Caco-2 (cell line): ENCODE results near the gene PPP4R3B. TPM values are rescaled to one million over a fixed set of nuclear protein-coding genes. Genes with fewer than 3 reads are reported as not detected.

Source experiments
- BruUV-seq: library from RNA; stranded (reverse); fragments of 400-500 nt; replicated peaks from 2 replicates; lab custom pipeline; 2021; lab: Mats Ljungman, UMichigan
- CTCF ChIA-PET: fragments of 300-600 bp; sonication (Branson Sonifier 250); formaldehyde crosslinking; loops from one replicate; lab custom pipeline; 2022; ENCODE audit warnings: antibody characterized with exemption; lab: Charles Lee
- POLR2A ChIA-PET: fragments of 300-600 bp; sonication (Branson Sonifier 250); formaldehyde crosslinking; loops from one replicate; lab custom pipeline; 2022; ENCODE audit warnings: antibody characterized with exemption; lab: Charles Lee
- DNase-seq, 2 experiments: peaks; one replicate each; pipeline versions ENCODE4 v3.0.0 to v3.0.0-alpha.2; 2020 to 2022
- H3K27me3 ChIP-seq: replicated peaks from 2 replicates; pipeline ENCODE4 v1.6.0; 2011; ENCODE audit warnings: low read length; ENCODE audit not compliant: control insufficient read depth, insufficient read depth
- H3K36me3 ChIP-seq: 2 replicates; pipeline ENCODE4 v1.5.1; 2011; ENCODE audit warnings: low read length; ENCODE audit not compliant: control insufficient read depth, insufficient read depth
- H3K4me1 ChIP-seq: fragments of 250-450 bp; sonication (Bioruptor Pico); 2 replicates; pipeline ENCODE4 v1.5.1; 2020; ENCODE audit warnings: mild to moderate bottlenecking
- H3K4me3 ChIP-seq: 2 replicates; pipeline ENCODE4 v1.5.1; 2011; ENCODE audit warnings: low read depth, mild to moderate bottlenecking, control low read depth, low read length
- H3K9me3 ChIP-seq: fragments of 250-450 bp; sonication (Bioruptor Pico); 2 replicates; pipeline ENCODE4 v1.5.1; 2020; ENCODE audit warnings: mild to moderate bottlenecking, moderate library complexity
- H3K27ac Mint-ChIP-seq: one replicate; pipeline ENCODE4 v1.8.0; 2022; ENCODE audit warnings: mixed read lengths; ENCODE audit not compliant: unreplicated experiment
- H3K27me3 Mint-ChIP-seq: one replicate; pipeline ENCODE4 v1.8.0; 2022; ENCODE audit warnings: mixed read lengths; ENCODE audit not compliant: insufficient read depth, unreplicated experiment
- H3K36me3 Mint-ChIP-seq: one replicate; pipeline ENCODE4 v1.8.0; 2022; ENCODE audit warnings: mild to moderate bottlenecking, mixed read lengths; ENCODE audit not compliant: insufficient read depth, unreplicated experiment
- H3K4me1 Mint-ChIP-seq: one replicate; pipeline ENCODE4 v1.8.0; 2022; ENCODE audit warnings: low read depth, mixed read lengths; ENCODE audit not compliant: unreplicated experiment
- H3K4me3 Mint-ChIP-seq: one replicate; pipeline ENCODE4 v1.8.0; 2022; ENCODE audit warnings: mild to moderate bottlenecking, moderate library complexity, mixed read lengths; ENCODE audit not compliant: unreplicated experiment
- H3K9me3 Mint-ChIP-seq: one replicate; pipeline ENCODE4 v1.8.0; 2022; ENCODE audit warnings: mixed read lengths; ENCODE audit not compliant: unreplicated experiment
- CTCF ChIP-seq, 2 experiments: fragments of 200-600 bp in 1 of 2; IDR thresholded peaks; 1 replicate in 1 of 2; 2 replicates in 1 of 2; pipeline versions ENCODE4 v1.5.1 to v1.8.0; 2011 to 2022; ENCODE audit warnings: antibody characterized with exemption in 1 of 2, control low read depth in 1 of 2, inconsistent platforms in 1 of 2, low read depth in 1 of 2, low read length in 1 of 2, mild to moderate bottlenecking in 1 of 2, moderate library complexity in 1 of 2; ENCODE audit not compliant: insufficient read depth in 1 of 2, severe bottlenecking in 1 of 2, unreplicated experiment in 1 of 2
- intact Hi-C: fragments of 100-400 bp; cut with micrococcal nuclease; formaldehyde crosslinking; loops from one replicate; pipeline ENCODE4 v1.10.0; 2022; ENCODE audit not compliant: unreplicated experiment
- total RNA-seq: library from RNA; stranded (reverse); gene quantifications from 2 replicates; pipeline ENCODE4 v1.2.3, GENCODE V29; 2022

PPP4R3B gene
- total RNA-seq, 1 experiment from 2014 or later, result 54.7 TPM

GRCh38 chr2:55610954-55611743 is 6.3 kb downstream of the PPP4R3B start:
- CTCF ChIA-PET, result no interaction called here
- H3K36me3 ChIP-seq, result peaks cover 4% of the 10 kb centered on the region
- H3K9me3 ChIP-seq, result no peaks in the 10 kb centered on the region
- H3K27ac Mint-ChIP-seq, result no peak overlapping the region
- no peak for TF ChIP-seq CTCF (IDR thresholded peaks at IDR 0.05; ENCODE audit: insufficient read depth in 1 of 2, low read depth in 1 of 2, low read length in 1 of 2, severe bottlenecking in 1 of 2, unreplicated experiment in 1 of 2)
- H3K4me3 Mint-ChIP-seq, result no peak overlapping the region
- H3K9me3 Mint-ChIP-seq, result no peaks in the 10 kb centered on the region
- peaks cover 48% of the 10 kb centered on the region for H3K36me3 Mint-ChIP-seq
- POLR2A ChIA-PET, result interaction anchor here (0.9 kb wide), 1 partner anchor 92 kb away, joined by 3 read pairs; the partner anchor contains the start of gene CFAP36
- H3K27me3 ChIP-seq, result no peaks in the 10 kb centered on the region
- intact Hi-C loops, result no loop called here
- H3K4me1 ChIP-seq, result peaks cover 17% of the 10 kb centered on the region
- H3K4me1 Mint-ChIP-seq, result peaks cover 15% of the 10 kb centered on the region
- no peaks in the 10 kb centered on the region for H3K27me3 Mint-ChIP-seq
- H3K4me3 ChIP-seq, result no peak overlapping the region
- BruUV-seq, result no TSS peak
- DNase-seq, result no peak

GRCh38 chr2:55609938-55610578 is 7.4 kb downstream of the PPP4R3B start:
- H3K4me3 Mint-ChIP-seq, result no peak overlapping the region
- no peaks in the 10 kb centered on the region for H3K27me3 Mint-ChIP-seq
- no peak for TF ChIP-seq CTCF (IDR thresholded peaks at IDR 0.05; ENCODE audit: insufficient read depth in 1 of 2, low read depth in 1 of 2, low read length in 1 of 2, severe bottlenecking in 1 of 2, unreplicated experiment in 1 of 2)
- BruUV-seq, result no TSS peak
- Histone ChIP-seq H3K9me3 (no peaks in the 10 kb centered on the region), H3K4me1 (peaks cover 17% of the 10 kb centered on the region), H3K36me3 (peaks cover 4% of the 10 kb centered on the region), H3K27me3 (no peaks in the 10 kb centered on the region), H3K4me3 (no peak overlapping the region)
- no peak for DNase-seq
- POLR2A ChIA-PET, result interaction anchor here (0.9 to 1.3 kb wide), 2 partner anchors 8 to 91 kb away, joined by 3 to 8 read pairs; partner anchors contain the start of gene CFAP36
- H3K36me3 Mint-ChIP-seq, result peaks cover 40% of the 10 kb centered on the region
- intact Hi-C loops, result no loop called here
- no peak overlapping the region for H3K27ac Mint-ChIP-seq
- no peaks in the 10 kb centered on the region for H3K9me3 Mint-ChIP-seq
- CTCF ChIA-PET, result interaction anchor here (0.6 to 0.7 kb wide), 2 partner anchors 17 to 22 kb away, joined by 3 to 4 read pairs; no protein-coding TSS in a partner anchor
- H3K4me1 Mint-ChIP-seq, result peaks cover 15% of the 10 kb centered on the region

- BruUV-seq, result no TSS peak
- H3K27me3 ChIP-seq, result no peaks in the 10 kb centered on the region
- H3K9me3 Mint-ChIP-seq, result no peaks in the 10 kb centered on the region
- no peak overlapping the region for H3K27ac Mint-ChIP-seq
- H3K36me3 Mint-ChIP-seq, result peaks cover 36% of the 10 kb centered on the region
- H3K36me3 ChIP-seq, result peaks cover 4% of the 10 kb centered on the region
- no peak overlapping the region for H3K4me3 Mint-ChIP-seq
- peaks cover 17% of the 10 kb centered on the region for H3K4me1 ChIP-seq
- no peaks in the 10 kb centered on the region for H3K9me3 ChIP-seq
- no peak for TF ChIP-seq CTCF (IDR thresholded peaks at IDR 0.05; ENCODE audit: insufficient read depth in 1 of 2, low read depth in 1 of 2, low read length in 1 of 2, severe bottlenecking in 1 of 2, unreplicated experiment in 1 of 2)
- CTCF ChIA-PET, result no interaction called here
- POLR2A ChIA-PET, result interaction anchor here (1.3 kb wide), 1 partner anchor 9 kb away, joined by 8 read pairs; no protein-coding TSS in a partner anchor
- intact Hi-C loops, result no loop called here
- no peaks in the 10 kb centered on the region for H3K27me3 Mint-ChIP-seq
- H3K4me1 Mint-ChIP-seq, result peaks cover 12% of the 10 kb centered on the region
- no peak overlapping the region for H3K4me3 ChIP-seq
- no peak for DNase-seq
Measured at GRCh38 chr2:55609193-55609794, 8.1 kb downstream of the PPP4R3B start.
